NCI-H187 (cell line): Measurements from ENCODE around the gene CEP41.
"Not testable (repeated sequence)": the region's sequence is repeated elsewhere in the genome, so short reads cannot be mapped to it uniquely, and the experiment has no call there.

ENCODE experiments used
- DNase-seq, 2 experiments: peaks; one replicate each; lab custom pipeline; 2025; lab: John Stamatoyannopoulos, UW

Gene CEP41

DNA sequence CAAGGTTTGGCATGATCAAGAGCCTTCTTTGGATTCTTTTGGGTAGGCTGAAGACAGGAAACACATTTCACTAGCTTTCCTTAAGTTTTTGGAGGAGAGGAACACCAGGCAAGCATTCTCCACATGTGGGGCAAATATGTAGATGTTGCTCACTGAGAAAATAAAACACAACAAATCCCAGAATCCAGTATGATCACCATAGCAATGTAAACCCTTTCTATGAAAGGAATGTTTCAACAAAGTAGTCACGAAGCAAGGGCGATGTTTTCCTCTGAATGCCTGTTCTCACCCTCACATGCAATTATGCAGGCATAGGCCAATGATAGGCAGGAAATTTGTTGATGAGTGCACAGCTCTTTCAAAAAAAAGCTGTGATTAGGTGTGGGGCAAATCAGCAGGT is 20.5 kb upstream of the CEP41 start:
- DNase-seq = no peak

- no peak for DNase-seq
Observed at GRCh38 chr7:130458257-130458656, 17.4 kb upstream of the CEP41 start.

DNA sequence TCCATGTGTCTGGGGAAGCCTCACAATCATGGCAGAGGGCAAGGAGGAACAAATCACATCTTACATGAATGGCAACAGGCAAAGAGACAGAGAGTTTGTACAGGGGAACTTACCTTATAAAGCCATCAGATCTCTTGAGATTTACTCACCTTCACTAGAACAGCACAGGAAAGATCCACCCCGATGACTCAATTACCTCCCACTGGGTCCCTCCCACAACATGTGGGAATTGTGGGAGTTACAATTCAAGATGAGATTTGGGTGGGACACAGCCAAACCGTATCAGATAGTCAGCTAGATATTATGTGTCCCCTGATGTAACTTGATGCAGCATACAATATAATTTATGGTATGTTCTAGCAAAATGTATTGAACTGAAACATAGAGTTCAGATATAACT is 14.1 kb upstream of the CEP41 start:
- no peak for DNase-seq

DNA sequence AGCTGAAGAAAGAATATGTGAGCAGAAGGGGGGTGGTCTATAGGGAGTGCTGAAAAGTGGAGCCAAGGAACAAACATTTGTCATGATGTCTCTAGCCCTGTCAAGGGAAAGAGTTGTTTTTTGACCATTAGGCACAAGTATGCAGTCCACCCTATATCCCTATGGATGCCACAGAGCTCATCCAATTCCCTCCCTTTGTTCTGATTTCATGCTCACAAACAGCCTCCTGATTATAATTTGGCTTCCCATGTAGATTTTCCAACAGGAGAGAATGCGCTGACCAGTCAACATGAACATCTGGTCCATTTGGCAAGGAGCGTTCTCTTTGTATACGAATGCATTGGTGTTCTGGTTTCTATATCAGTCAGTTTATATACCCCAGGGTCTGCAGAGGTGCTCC is 12.1 kb upstream of the CEP41 start:
- DNase-seq = no peak

- DNase-seq = not testable (repeated sequence)
Observed at GRCh38 chr7:130451344-130451743, 10.5 kb upstream of the CEP41 start.

DNA sequence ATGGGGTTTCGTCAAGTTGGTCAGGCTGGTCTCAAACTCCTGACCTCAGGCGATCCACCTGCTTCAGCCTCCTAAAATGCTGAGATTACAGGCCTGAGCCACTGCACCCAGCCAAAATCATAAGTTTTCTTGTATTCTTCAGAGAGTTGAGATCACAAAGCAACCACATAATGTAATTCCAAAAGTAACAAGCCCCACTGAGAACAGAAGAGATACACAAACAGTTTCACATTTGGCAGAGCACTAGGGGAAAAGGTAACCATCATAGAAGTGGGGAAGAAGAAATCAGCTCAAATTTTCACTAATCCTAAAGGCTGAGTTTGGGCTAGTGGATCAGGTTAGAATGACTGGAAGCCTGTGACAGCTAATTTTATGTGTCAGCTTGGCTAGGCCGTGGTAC is 5.4 kb upstream of the CEP41 start:
- no peak for DNase-seq

GRCh38 chr7:130444751-130445407 is 4.1 kb upstream of the CEP41 start:
- DNase-seq = no peak

DNA sequence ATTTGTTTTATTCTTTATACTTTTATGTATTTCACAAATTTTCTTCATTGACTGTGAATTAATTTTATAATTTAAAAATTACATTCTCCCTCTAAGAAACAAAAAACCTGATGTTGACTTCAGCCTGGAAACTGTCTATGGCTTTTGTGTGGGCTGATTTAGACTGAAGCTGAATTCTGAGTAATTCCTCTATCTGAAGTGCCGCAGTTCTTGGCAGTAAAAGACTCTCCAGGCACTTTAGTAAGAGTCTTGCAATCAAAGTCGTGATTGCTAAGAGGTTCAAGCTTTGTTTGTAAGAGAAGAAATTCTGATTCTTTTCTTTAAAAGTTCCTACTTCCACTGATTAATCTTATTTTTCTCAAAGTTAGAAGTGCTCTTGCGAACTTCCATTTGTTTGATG is 3.4 kb upstream of the CEP41 start:
- DNase-seq = no peak

DNA sequence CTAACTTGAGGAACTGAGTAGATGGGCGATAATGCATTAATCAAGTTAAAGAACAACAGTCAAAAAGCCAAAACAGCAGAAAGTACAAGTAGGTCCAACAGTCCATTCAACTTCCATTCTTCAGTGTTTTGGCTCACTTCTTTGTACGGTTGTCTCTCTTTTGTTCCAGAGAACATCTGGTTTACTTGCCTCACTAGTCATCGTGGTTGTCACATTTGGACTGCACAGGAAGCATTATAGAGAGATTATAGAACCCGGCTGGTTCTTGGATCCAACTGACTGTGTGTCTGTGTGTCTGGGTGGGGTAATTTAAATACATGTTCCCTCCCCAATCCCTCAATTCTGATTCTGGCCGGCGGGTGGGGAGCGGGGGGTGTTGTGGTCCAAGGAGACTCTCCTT is 1.8 kb upstream of the CEP41 start:
- DNase-seq = no peak

GRCh38 chr7:130441408-130441869 is 623 bp upstream of the CEP41 start:
- peak; percentile 85 to 97 for DNase-seq

- DNase-seq = no peak
Observed at GRCh38 chr7:130436253-130436652, 4.6 kb downstream of the CEP41 start.

DNA sequence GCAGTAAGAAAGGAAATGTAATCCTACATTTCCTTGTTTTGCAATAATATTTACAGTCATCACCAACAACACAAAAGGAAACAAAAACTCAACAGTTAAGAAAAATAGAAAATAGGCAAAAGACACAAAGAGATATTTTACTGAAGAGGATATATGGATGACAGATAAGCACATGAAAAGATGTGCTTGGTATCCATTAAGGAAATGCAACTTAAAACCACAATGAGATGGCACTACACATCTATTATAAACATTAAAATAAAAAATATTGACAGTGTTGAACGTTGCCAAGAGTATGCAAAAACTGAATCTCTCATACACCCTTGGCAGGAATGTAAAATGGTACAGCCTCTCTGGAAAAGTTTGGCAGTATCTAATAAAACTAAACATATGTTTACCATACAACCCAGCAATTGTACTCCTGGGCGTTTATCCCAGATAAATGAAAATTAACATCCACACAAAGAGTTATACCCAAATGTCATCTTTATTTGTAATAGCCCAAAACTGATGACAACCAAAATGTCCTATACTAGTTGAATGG is 5.4 kb downstream of the CEP41 start:
- no peak for DNase-seq

DNA sequence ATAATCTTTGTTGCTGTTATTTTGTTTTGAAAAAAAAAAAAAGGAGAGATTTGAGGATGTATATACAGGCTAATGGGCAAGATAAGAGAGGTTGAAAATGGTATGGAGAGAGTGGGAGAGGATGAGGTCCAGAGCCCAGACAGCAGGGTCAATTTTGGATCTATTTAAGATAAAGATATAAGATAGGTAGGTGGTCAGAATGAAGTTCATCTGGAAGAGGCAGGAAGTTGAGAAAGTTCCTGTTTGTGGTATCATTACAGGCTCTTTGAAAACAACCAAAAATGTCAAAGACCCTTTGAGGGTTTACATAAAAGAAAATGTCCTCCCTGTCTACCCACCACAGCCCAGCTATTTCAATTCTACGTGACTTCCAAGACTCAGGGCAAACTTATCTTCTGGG is 7.5 kb downstream of the CEP41 start:
- DNase-seq = no peak

DNA sequence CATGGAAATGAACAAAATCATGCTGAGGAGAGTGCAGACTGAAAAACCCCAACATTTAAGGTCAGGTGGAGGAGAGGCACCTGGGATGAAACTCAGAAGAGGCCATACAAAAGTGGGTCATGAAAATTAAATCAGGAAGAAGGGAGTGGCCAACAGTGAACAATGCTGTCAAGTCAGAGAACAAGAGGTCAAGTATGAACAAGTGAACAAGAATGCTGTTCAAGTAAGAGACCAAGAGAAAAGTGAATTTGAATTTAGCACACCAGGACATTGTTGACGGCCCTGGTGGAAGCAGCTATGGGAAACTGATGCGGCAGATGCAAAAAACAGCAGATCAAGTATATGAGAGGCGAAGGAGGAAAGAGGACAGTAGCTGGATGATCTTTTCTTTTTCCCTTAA is 7.9 kb downstream of the CEP41 start:
- DNase-seq = no peak

DNA sequence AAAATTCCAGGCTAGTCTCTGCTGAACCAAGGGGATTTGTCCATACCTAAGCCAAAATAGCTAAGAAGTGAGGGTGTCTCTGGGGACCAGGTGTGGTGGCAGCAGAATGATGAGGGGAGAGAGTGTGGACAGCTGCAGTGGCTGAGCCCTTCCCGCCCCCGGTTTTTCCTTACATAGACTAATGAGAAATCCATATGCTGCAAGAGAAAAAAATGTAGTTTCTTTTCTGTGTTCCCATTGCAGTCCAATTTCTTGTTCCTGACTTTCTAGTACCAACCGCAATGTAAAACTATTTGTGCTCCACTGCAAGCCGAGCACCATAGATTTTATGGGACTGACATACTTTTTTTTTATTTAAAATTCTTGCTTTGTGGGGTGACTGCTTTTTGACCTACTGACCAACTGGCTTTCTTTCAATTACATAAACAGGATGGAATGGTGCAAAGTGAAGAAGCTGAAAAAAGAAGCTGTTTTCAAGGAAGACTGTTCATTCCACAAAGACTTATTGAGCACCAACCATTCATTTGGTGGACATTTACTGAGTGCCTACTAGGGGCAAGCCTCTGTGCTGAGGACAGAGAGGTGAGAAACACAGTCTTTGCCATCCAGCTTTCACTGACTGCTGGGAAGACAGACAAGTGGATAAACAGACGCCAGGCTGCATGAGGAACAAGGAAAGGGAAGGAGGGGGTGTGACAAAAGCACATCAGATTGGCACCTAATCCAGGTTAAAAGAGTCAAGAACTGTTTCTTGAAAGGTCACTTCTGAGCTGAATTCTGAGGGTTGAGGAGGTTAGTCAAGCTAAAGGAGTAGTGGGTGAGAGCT is 9.8 kb downstream of the CEP41 start:
- DNase-seq = peak; percentile 73 to 78

DNA sequence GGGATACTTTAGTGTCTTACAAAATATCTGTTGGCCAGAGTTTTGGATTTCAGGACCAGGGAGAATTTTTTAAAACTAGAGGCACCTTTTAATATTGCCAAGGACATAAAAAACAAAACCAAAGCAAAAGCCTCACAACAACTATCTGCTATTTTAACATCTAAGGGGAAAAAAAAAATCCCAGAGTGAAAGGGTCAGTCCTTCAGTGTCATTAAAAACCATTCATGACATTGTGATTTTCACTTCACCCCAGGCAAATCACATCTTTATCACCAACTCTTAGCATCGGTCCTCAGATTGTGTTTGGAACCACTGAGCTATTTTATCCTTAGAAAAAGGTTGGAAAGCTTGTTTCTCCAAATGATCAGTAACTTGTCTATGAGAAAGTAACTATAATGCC is 10.7 kb downstream of the CEP41 start:
- no peak for DNase-seq

DNA sequence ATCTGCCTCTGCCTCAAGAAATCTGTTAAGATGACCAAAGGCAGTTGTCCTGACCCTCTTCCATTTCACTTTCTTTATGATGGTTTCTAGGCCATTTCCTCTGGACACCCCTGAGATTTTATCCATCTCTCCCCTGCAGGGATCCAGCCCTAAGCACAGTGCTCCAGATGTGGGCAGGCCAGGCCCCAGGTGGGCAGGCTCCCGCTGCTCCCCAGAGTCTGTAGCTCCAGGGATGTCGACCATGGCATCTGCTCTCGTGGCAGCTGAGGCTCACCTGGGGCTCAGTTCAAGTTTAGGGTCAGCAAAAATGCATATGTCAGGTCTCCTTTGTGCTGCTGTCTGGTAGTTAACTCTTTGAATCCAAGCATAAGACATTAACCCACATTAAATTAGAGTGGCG is 11.8 kb downstream of the CEP41 start:
- no peak for DNase-seq

GRCh38 chr7:130426564-130426963 is 14.3 kb downstream of the CEP41 start:
- DNase-seq = no peak

GRCh38 chr7:130425796-130426195 is 15.0 kb downstream of the CEP41 start:
- no peak for DNase-seq

DNA sequence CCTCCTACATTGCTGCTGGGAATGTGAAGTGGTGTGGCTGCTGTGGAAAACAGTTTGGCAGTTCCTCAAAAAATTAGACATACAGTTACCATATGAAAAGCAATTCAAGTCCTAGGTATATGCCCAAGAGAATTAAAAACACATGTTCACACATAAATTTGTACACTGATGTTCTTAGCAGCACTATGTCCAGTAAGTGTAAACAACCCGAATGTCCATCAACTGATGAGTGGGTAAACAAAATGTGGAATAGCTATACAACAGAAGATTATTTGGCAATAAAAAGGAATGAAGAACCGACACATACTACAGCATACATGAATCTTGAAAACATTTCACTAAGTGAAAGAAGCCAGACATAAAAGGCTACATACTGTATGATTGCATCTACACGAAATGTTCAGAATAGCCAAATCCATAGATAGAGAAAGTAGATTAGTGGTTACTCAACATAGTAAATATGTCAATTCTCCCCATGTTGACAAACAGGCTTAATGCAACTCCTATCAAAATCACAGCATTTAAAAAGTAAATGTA is 17.2 kb downstream of the CEP41 start:
- no peak for DNase-seq

DNA sequence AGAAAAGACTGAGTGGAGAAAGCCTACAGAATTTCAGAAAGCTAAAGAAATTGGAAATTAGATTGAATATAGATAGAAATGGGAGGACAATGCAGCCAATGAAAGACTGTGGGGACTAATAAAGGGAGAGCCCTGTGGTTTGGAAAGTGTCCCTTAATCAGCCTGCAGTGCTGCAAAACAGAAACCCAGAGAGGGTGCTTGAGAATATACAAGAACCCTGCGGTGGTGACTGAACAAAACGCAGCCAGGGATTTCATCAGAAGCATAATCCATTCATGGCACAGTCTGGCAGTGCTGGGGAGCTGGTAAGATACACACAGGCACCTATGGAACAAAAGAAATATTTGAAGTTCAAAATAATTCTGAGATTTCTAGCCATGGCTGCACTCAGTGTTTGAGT is 19.1 kb downstream of the CEP41 start:
- DNase-seq = peak; percentile 81 to 90

DNA sequence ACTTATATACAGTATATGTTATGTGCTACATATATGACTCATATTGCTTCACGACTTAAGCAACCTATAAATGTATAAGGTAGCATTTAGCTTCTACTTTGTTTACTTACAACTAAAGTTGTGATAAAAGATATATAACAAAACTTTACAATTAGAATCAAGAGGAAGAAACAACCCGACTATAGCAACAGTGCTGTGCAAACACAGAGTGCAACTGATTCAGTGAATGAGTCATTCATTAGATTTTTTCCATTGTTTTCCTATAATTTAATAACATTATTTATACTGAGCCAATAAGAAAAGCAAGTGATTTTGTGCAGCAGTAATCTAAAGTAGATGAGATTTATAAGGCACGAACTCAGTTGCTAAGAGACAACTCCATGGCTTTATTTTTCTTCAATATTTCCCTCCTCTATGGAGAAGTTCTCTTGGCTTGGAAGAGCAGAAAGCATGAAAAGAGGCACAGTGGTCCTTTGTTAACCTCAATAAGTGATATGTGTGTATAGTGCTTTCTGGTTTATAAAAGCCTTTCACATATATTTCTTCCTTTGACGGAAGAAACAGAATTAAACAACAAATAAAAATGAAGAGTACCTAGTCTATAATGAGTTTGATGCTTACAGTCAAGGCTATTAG is 19.8 kb downstream of the CEP41 start:
- DNase-seq = peak in 1 of 2 experiments; percentile 39

GRCh38 chr7:130419658-130420057 is 21.2 kb downstream of the CEP41 start:
- peak; percentile 46 to 51 for DNase-seq
